Activated CD8-positive, alpha-beta T cell treated with anti-CD3 and anti-CD28 coated beads for 36 hours (primary cell): ENCODE measurements around the gene HSBP1L1. TPM values are rescaled to one million over a fixed set of nuclear protein-coding genes. Genes with fewer than 3 reads are reported as not detected.

Experiments used
- ATAC-seq: fragments of 200-7000 bp; cut with Tn5 transposase; one replicate; pipeline ENCODE4 v1.10.0; 2021; ENCODE audit warnings: mild to moderate bottlenecking, moderate library complexity
- CTCF ChIA-PET: fragments of 350-600 bp; sonication (Branson Sonifier 250); formaldehyde crosslinking; loops from one replicate; lab custom pipeline; 2021; ENCODE audit warnings: antibody characterized with exemption; lab: Charles Lee
- POLR2A ChIA-PET: fragments of 350-600 bp; sonication (Branson Sonifier 250); formaldehyde crosslinking; loops from one replicate; lab custom pipeline; 2021; ENCODE audit warnings: antibody characterized with exemption; lab: Charles Lee
- DNase-seq: peaks from one replicate; pipeline ENCODE4 v3.0.0-alpha.2; 2020
- H3K27ac Mint-ChIP-seq: one replicate; pipeline ENCODE4 v1.8.0; 2021; ENCODE audit warnings: mild to moderate bottlenecking, mixed read lengths
- H3K27me3 Mint-ChIP-seq: one replicate; pipeline ENCODE4 v1.8.0; 2021; ENCODE audit warnings: mixed read lengths
- H3K36me3 Mint-ChIP-seq: one replicate; pipeline ENCODE4 v1.8.0; 2021; ENCODE audit warnings: low read depth, mixed read lengths
- H3K4me1 Mint-ChIP-seq: one replicate; pipeline ENCODE4 v1.8.0; 2021; ENCODE audit warnings: low read depth, mixed read lengths
- H3K4me3 Mint-ChIP-seq: one replicate; pipeline ENCODE4 v1.8.0; 2021; ENCODE audit warnings: mild to moderate bottlenecking, moderate library complexity, mixed read lengths
- H3K9me3 Mint-ChIP-seq: one replicate; pipeline ENCODE4 v1.8.0; 2021; ENCODE audit warnings: mixed read lengths
- intact Hi-C: fragments of 100-400 bp; cut with micrococcal nuclease; formaldehyde crosslinking; loops from one replicate; pipeline ENCODE4 v1.10.0; 2022
- total RNA-seq, 2 experiments: library from RNA; stranded (reverse); gene quantifications; one replicate each; pipeline ENCODE4 v1.2.3, GENCODE V29; 2021
- TF ChIP-seq, protein P1 (sequence below): fragments of 200-600 bp; IDR thresholded peaks from one replicate; pipeline ENCODE4 v1.8.0; 2022; ENCODE audit warnings: antibody characterized with exemption, mild to moderate bottlenecking

HSBP1L1 gene
- total RNA-seq, 2 experiments from 2014 or later = 5.1 TPM

DNA sequence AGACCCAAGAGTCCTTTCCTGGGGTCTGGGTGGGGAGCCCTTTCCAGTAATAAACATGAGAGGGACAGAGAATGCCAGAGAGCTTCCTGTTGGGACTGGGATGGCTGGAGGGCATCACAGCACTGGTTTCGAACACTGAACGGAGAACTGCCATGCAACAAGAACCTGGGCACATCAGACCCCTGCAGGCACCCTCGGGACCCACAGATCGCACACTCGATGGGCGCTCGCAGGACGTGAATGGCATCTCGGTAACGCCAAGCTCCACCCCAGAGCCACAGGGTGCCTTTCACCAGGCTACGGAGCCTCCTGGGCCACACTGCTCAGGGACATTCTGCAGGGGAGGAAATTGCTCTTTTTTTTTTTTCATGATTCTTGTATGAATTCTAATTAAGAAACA is 38.1 kb upstream of the HSBP1L1 start:
- TF ChIP-seq, protein P1, sequence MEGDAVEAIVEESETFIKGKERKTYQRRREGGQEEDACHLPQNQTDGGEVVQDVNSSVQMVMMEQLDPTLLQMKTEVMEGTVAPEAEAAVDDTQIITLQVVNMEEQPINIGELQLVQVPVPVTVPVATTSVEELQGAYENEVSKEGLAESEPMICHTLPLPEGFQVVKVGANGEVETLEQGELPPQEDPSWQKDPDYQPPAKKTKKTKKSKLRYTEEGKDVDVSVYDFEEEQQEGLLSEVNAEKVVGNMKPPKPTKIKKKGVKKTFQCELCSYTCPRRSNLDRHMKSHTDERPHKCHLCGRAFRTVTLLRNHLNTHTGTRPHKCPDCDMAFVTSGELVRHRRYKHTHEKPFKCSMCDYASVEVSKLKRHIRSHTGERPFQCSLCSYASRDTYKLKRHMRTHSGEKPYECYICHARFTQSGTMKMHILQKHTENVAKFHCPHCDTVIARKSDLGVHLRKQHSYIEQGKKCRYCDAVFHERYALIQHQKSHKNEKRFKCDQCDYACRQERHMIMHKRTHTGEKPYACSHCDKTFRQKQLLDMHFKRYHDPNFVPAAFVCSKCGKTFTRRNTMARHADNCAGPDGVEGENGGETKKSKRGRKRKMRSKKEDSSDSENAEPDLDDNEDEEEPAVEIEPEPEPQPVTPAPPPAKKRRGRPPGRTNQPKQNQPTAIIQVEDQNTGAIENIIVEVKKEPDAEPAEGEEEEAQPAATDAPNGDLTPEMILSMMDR = no peak
- H3K36me3 Mint-ChIP-seq = peaks cover 44% of the 10 kb centered on the region
- DNase-seq (no peak), ATAC-seq (no peak)
- no peak overlapping the region for H3K4me3 Mint-ChIP-seq
- CTCF ChIA-PET = no interaction called here
- H3K27me3 Mint-ChIP-seq = no peaks in the 10 kb centered on the region
- intact Hi-C loops = no loop called here
- peaks cover 21% of the 10 kb centered on the region for H3K9me3 Mint-ChIP-seq
- POLR2A ChIA-PET = no interaction called here
- H3K27ac Mint-ChIP-seq = no peak overlapping the region
- H3K4me1 Mint-ChIP-seq = no peaks in the 10 kb centered on the region

DNA sequence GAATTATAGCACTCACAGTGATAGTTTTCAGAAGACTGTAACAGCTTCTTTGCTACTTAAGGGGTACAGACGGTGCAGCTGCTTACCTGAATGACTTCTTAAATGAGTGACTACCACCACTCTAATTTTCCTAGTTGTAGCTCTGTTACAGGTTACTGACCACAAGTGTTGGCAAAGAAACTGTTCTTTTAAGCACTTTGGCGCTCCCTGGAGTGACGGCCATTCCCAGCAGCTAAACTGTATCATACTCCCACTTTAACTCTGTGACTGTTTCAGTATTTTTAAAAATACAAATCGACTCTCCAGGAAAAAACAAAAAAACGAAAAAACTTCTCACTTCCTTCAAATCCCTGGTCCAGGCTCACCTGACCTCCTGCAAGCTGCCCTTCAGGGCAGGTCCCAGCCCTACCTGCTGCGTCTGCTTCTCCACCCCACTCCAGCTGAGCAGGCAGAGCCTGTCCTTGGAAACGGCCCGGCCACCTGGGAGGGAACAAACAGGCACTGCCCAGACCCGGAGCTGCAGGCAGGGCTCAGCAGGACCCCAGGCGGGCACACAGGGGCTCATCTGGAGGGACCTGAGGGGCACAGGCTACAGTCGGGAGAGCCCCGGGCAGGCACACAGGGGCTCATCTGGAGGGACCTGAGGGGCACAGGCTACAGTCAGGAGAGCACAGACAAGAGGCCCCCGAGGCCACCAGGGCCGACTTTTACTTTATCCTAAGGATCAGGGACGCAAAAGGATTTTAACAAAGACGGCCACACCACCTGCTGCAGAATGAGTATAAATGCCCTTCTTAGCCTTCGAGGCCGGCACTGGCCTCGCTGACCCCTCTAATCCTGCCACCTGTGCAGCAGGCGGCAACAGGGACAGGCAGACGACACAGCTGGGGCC is 37.5 kb upstream of the HSBP1L1 start:
- ChIA-PET CTCF (no interaction called here), POLR2A (no interaction called here)
- Mint-ChIP-seq H3K36me3 (peaks cover 47% of the 10 kb centered on the region), H3K4me1 (no peaks in the 10 kb centered on the region), H3K9me3 (peaks cover 25% of the 10 kb centered on the region), H3K27ac (no peak overlapping the region), H3K27me3 (no peaks in the 10 kb centered on the region), H3K4me3 (no peak overlapping the region)
- ATAC-seq (no peak), DNase-seq (no peak)
- TF ChIP-seq, protein P1 = no peak
- intact Hi-C loops = no loop called here

DNA sequence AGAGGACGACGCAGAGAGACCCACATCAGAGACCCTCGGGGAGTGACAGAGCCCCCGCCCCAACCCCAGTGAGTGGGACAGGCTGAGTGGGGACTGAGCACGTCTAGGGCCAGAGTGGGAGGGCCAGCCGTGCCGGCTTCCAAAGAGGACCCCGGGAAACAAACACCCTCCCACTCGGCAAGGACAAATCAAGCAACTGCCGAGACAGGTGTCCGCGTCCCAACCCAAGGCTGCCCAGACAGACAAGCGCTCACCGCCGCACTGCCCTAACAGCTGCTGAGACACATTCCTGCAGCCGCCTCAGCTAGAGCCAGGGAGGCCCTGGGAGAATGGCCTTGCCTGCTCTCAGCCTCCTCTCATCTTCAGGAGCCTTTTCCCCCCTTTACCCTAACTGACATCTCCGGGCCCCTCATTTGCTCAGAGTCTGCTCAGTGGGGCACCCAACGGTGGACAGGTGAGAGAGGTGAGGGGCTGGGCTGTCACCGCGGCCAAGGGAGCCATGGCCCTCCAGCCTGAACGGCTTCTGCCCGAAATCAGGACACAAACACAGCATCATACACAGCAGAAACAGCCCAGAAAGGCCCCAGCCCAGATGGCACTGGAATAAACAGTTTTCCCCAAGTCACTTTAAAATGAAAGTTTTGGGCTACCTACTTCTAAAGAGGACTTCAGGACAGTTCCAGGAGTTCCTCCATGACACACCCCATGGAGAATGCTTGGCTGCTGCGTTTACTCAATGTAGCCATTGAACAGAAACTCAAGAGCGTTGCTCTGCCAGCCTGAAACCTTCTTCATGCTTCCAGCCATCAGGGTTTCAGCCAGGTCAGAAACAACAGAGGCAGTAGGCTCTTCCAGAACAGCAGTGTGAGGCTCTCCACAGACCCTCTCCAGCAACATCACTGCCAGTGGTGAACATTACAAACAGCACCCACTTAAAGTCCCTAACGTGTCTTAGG is 36.6 kb upstream of the HSBP1L1 start:
- Mint-ChIP-seq H3K9me3 (peaks cover 35% of the 10 kb centered on the region), H3K27ac (no peak overlapping the region), H3K4me3 (no peak overlapping the region), H3K4me1 (no peaks in the 10 kb centered on the region), H3K36me3 (peaks cover 56% of the 10 kb centered on the region), H3K27me3 (no peaks in the 10 kb centered on the region)
- POLR2A ChIA-PET = no interaction called here
- TF ChIP-seq, protein P1 = no peak
- intact Hi-C loops = no loop called here
- CTCF ChIA-PET = no interaction called here
- DNase-seq = no peak
- ATAC-seq = no peak

DNA sequence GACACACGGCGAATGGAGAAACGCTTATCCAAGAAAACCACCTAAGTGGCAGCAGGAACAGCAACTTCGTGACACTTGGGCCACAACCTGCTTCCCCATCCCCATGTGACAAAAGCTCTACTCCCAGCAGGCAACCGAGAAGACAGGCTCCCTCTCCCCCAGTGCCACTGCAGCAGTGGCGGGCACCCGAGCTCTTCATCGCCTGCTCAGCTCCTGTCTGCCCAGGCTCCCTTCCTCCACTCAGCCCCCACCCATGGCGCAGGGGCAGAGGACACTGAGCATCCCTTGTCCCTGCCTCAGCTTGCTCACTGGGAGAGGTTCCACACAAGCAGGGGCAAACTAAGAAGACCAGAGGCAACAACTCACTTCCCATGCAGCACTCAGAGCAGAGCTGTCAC is 35.9 kb upstream of the HSBP1L1 start:
- ChIA-PET POLR2A (no interaction called here), CTCF (no interaction called here)
- TF ChIP-seq, protein P1 = no peak
- Mint-ChIP-seq H3K36me3 (peaks cover 58% of the 10 kb centered on the region), H3K4me1 (no peaks in the 10 kb centered on the region), H3K27me3 (no peaks in the 10 kb centered on the region), H3K9me3 (peaks cover 39% of the 10 kb centered on the region), H3K4me3 (no peak overlapping the region), H3K27ac (no peak overlapping the region)
- no peak for DNase-seq
- ATAC-seq = no peak
- intact Hi-C loops = no loop called here
